ENCODE measurements around the gene MYL1. TPM values are rescaled to one million over a fixed set of nuclear protein-coding genes. Genes with fewer than 3 reads are reported as not detected.

Gene MYL1
- total RNA-seq, 2 experiments from 2014 or later, result not detected

Other genes starting within 250 kb of the MYL1 start
- gene KANSL1L, start 143.8 kb downstream of the MYL1 start, total RNA-seq, result 1 to 10 TPM; 4.8 to 5.4 TPM
- gene ACADL, start 89.7 kb downstream of the MYL1 start, total RNA-seq, result not detected
- 10 to 100 TPM; 34.0 to 36.9 TPM for gene LANCL1, start 161.6 kb upstream of the MYL1 start, total RNA-seq
- 1 to 10 TPM; 2.6 to 3.2 TPM for gene CPS1, start 241.4 kb upstream of the MYL1 start, total RNA-seq